GM21423 (cell line): Measurements from ENCODE around the gene TTN.
"Not testable (repeated sequence)": the region's sequence is repeated elsewhere in the genome, so short reads cannot be mapped to it uniquely, and the experiment has no call there.

Experiments
- ATAC-seq: cut with Tn5 transposase; IDR thresholded peaks from one replicate; pipeline ENCODE4 v1.9.1; 2021; ENCODE audit warnings: mild to moderate bottlenecking, moderate library complexity; ENCODE audit not compliant: unreplicated experiment

The TTN gene

GRCh38 chr2:178679891-178680290 lies 127.3 kb downstream of the TTN start:
- ATAC-seq: no peak

DNA sequence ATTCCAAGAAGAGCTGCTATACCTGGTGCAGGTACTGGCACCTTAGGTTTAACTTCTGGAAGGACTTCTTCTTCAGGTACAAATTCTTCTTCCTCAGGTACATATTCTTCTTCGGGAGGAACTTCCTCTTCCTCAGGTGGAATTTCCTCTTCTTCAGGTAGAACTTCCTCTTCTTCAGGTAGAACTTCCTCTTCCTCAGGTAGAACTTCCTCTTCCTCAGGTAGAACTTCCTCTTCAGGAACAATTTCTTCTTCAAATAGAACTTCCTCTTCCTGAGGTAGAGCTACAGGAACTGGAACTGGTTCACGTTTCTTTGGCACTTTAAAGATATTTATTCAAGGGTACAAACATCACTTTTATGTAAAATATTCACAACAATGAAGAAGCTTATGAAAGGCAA lies 129.6 kb downstream of the TTN start:
- ATAC-seq: no peak

GRCh38 chr2:178676046-178676445 lies 131.2 kb downstream of the TTN start:
- no peak for ATAC-seq

GRCh38 chr2:178674122-178674521 lies 133.1 kb downstream of the TTN start:
- no peak for ATAC-seq

- no peak for ATAC-seq
Measured at GRCh38 chr2:178666458-178666857, 140.8 kb downstream of the TTN start.

DNA sequence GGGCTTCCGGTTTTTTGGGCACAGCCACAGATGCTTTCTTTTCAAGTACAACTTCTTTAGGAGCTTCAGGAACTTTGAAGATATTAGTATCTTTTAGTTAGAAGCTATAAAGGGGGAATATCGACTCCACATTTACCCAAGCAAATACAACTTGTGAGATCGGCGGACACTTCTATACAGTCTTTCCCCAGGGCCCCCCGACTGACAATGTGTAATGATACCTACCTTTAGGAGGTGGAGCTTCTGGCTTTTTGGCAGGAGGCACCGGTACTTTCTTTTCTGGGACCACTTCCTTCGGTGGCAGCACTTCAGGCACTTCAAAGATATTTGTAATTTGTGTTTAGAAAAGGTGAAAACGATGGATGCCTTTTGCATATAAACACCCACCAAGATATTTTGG lies 148.7 kb downstream of the TTN start:
- not testable (repeated sequence) for ATAC-seq

- no peak for ATAC-seq
Measured at GRCh38 chr2:178650554-178650953, 156.7 kb downstream of the TTN start.

DNA sequence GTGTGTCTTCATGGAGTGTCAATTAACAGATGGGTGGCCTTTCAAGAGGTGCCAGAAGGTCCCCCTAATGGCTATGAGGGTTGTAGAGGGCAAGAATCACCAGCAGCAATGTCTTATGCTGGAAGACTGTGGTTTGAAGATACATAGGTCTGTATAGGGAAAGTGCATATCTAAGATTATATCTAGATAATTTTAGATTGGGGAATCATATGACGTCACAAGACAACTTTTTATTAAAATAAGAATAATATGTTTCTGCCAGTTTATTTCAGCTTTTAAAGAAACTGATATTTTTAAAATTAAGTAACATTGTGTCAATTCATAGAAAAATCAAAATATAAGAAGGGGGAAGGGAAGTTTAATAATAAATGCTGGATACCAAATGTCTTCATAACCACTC lies 162.3 kb downstream of the TTN start:
- no peak for ATAC-seq

- ATAC-seq: no peak
Measured at GRCh38 chr2:178641498-178641897, 165.7 kb downstream of the TTN start.

DNA sequence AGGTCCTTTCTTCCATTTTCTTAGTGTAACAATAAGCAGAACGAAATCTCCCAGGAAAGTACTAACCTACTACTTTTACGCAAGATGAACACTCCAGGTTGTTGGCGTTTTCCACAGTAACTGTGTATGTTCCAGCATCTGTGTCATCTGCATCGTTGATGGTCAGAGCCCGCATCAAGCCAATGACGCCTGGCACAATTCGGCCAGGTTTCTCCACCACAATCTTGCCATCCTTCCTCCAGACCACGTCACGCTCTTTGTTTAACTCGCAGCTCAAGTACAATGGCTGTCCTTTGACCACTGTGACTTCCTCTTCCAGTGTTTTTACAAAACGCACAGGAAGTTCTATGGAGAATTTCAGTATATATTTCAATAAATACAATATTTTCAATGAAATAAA lies 171.3 kb downstream of the TTN start:
- ATAC-seq: no peak

DNA sequence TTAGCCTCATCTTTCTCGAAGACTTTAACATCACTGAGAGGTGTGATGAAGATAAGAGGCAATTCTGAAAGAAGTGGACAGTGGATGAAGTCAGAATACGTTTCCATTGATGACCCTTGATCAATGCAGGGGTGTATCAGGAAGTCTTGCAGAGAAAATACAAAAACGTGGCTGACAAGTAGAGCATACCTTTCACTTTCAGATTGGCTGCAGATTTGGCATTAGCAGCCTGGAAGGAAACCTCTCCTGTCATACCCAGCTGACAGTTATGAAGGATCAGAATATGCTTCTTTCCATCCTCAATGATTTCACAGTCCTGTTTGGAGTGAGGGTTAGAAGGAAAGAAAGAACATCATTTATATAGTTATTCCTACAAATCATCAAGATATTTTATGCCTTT lies 174.5 kb downstream of the TTN start:
- no peak for ATAC-seq

DNA sequence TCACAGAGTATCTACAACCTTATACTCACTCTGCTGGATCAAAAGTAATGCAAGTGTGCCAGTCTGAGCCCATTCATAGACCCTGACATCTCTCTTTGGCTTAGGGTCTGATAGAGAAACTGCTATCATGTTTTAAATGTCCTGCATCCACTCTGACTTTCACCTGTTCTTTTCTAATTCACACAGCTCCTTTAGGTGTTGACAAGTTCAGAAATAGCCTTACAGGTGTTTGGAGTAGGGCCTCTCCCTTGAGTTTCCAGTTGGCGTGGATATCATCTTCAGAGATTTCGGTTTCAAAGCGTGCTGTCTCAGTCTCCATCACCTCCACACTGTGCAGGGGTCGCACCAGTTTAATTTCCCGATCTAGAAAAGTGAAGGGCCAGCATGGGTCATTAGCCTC lies 176.6 kb downstream of the TTN start:
- no peak for ATAC-seq

DNA sequence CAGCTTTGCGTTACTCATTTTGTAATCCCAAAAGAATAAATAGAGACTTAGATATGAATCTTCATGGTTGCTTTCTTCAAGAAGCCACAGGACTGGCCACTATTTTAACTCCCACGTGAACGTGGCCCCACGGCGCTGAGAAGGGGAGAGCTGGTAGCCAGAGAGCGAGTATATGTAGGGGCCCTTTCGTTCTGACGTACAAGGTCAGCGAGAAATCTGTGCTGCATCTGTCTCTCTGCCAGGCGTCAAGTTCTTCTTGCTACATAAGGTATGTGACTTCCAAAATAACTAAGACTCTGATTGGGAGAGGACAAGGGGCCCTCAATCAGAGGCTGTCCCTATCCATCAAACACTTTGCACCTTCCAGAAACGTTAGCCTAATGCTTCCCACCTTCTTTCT lies 177.8 kb downstream of the TTN start:
- no peak for ATAC-seq

GRCh38 chr2:178628605-178629004 lies 178.6 kb downstream of the TTN start:
- no peak for ATAC-seq

DNA sequence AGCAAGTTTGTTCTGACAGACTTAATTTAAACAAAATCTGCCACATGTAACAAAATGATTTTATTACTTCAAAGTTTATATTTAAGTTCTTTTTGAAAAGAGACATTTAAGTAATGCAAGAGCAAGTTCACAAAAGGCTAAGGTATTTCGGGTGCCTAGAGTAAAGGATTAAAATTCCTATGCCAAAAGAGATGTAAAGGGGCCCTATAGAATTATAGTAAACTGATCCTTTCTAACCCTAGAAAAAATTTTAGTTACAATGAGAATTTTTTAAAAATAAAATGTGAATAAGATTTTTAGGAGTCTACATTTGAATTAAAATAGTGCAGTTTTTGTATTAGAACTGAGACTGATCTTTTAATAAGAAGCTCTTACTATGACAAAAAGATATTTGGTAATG lies 179.8 kb downstream of the TTN start:
- no peak for ATAC-seq

GRCh38 chr2:178615969-178616368 lies 191.3 kb downstream of the TTN start:
- no peak for ATAC-seq

GRCh38 chr2:178602901-178603300 lies 204.3 kb downstream of the TTN start:
- ATAC-seq: no peak

DNA sequence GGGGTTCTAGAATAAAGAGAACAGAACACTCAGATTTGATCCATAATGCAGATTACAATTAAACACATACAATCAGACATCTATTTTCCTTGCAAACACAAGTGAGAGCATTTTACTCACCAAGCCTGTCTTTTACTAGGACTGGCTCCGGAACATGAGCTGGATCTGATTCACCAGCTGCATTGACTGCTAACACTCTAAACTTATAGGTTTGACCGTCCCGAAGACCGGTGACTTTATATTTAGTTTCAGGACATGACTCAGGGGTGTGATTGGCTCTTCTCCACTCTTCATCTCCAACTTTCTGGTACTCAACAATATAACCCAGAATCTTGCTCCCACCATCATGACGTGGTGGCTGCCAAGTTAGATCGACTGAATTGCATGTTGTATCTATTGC lies 214.6 kb downstream of the TTN start:
- no peak for ATAC-seq

GRCh38 chr2:178589335-178589734 lies 217.9 kb downstream of the TTN start:
- no peak for ATAC-seq

DNA sequence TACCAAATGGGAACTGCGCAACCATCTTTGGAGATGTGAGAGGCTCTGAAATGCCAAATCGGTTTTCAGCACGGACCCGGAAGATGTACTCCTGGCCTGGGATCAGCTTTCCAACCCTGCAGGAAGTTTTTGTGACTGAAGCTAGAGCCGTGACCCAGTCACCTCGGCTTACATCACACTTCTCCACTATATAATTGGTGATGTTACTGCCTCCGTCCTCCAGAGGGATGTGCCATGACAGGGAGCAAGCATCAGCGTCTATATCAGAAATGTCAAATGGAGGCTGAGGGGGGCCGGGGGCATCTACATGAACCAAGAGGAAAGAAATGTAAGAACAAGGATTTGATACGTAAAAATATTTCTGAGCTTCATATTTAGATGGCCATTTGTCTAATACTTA lies 222.6 kb downstream of the TTN start:
- no peak for ATAC-seq

GRCh38 chr2:178579006-178579405 lies 228.2 kb downstream of the TTN start:
- no peak for ATAC-seq

- ATAC-seq: no peak
Measured at GRCh38 chr2:178574789-178575188, 232.4 kb downstream of the TTN start.

DNA sequence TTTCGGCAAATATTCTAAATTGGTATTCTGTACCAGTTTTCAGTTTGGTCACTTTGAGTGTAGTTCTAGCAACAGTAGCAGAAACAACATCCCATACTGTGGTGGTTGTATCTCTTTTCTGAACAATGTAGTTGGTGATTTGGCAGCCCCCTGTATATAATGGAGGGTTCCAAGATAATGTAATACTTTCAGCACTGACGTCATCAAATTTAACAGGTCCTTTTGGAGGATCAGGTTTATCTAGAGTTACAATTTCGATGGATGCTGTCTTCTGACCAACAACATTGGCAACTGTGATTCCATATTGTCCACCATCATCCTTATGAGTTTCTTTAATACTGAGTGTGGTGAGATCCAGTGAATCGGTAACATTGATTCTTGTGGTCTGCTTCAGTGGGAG lies 239.0 kb downstream of the TTN start:
- no peak for ATAC-seq

DNA sequence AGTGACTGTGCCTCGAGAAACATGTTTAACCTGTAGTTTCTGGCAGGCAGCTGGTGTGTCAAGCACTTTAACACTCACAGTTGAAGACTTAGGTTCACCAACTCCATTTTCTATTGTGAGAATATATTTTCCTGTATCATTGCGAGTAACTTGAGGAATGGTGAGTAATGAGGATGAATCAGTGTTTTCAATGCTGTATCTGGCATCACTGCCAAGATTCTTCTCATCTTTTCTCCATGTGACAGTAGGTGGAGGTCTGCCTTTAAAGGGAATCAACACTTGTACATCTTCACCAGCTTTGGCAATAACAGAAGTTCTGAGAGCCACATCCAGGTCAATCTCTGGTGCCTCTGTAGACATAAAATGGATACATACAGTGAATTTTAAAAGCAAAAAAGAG lies 254.2 kb downstream of the TTN start:
- no peak for ATAC-seq
